ENCODE measurements around the gene PAAF1.

Gene PAAF1

DNA sequence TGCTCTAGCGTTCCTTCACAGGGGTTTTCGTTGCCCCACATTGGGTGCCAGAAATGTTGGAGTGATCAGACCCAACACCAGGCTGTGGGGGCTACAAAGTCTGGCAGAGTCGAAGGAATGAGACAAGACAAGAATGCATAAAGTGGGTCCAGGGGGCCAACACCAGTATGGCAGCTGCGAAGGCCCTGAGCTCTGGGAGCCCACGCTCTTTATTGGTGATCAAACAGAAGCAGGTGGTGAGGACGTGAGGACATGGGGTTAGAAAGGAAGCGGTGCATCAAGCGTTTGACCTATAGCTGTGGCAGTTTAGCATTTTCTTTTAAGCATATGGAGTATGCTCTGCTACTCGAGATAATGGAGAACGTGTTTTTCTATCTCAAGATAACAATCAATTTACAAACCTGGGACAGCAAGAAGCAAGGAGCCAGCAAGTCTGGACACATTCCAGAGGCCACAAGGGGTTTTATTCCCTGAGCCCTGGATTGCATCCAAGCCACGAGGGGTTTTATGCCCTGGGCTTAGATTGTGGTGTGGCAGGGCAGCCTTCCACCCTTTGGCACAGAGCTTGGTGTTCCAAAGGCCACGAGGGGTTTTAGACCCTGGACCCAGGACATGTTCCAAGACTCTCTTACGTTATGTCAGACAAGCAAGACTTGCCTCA, 70.1 kb downstream of the PAAF1 start:
- no peak for FAIRE-seq

GRCh38 chr11:73949246-73949645, 72.4 kb downstream of the PAAF1 start:
- FAIRE-seq: no peak

GRCh38 chr11:73949912-73950311, 73.1 kb downstream of the PAAF1 start:
- FAIRE-seq: no peak

GRCh38 chr11:73950869-73951710, 74.3 kb downstream of the PAAF1 start, which contains the start of gene DNAJB13:
Gene DNAJB13, plus strand, starts transcription at chr11:73951026. Its CDS starts 44 bp downstream, at chr11:73951070.
- FAIRE-seq: no peak

- no peak for FAIRE-seq
These were observed 75.0 kb downstream of the PAAF1 start for GRCh38 chr11:73951797-73952196.

DNA sequence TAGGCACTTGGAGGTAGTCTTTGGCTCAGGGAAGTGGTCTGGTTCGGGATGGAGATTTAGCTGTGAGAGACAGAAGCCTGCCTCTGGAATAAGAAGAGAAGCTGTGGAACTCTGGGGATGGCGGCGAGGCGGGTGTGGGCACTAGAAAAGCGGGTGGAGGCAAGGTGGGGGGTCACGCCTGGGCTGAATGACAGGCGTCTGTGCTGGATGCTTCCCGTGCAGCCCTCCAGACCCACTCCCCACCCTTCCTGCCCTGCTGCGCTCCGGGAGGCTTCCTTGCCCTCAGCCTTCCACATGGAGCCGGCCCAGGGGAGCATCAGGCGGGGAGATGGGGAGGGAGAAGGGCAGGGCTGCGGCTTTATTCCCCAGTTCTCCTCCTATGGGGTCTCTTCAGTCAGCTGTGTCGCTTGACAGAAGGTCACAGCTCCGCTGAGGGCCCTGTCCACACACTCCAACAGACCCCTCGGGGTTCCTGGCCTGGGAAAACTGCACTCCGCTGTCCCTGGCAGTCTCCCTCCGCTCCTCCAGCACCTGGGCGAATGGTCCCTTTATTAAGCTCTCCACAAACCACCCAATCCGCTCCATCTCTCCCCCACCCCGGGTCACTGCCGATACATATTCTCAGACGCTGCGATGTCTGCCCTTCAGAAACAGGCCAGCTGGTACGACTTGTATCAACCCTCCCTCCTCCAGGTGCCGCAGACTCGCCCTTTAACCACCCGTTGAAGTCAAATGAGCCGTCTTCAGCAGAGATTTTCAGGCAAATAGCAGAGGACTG, 80.3 kb downstream of the PAAF1 start:
- FAIRE-seq: no peak

DNA sequence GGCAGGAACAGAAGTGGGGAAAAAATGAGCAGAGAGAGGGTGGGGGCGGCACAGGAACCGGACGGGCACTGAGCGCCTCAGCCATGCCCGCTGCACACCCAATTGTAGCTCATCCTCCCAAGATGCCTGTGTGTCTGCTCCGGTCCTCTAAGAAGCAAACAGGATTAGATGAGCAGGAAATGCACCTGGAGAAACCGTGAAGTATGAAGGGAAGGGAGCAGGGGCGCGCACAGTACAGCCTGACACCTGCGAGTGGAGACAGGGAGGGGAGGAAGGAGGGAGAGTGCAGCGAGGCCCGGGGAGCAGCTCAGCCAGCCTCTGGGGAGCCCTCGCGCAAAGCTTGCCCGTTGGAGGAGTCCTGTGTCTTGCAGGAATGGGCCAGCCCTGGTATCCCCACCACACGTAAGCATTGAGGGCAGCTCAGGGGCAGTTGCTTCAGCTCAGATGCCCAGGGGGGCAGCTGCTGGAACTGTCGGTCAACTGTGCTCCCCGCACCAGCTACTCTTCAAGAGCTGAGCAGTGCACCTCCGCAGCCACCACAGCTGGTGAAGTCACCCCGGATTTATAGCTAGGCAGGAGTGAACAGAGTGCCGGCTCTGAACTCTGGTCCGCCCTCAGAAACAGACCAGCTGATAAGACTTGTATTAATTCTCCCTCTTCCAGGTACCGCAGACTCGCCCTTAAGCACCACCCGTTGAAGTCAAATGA, 81.0 kb downstream of the PAAF1 start:
- FAIRE-seq: no peak

GRCh38 chr11:73958521-73959141, 81.8 kb downstream of the PAAF1 start:
- FAIRE-seq: no peak

- no peak for FAIRE-seq
These were observed 84.5 kb downstream of the PAAF1 start for GRCh38 chr11:73961321-73961720.

DNA sequence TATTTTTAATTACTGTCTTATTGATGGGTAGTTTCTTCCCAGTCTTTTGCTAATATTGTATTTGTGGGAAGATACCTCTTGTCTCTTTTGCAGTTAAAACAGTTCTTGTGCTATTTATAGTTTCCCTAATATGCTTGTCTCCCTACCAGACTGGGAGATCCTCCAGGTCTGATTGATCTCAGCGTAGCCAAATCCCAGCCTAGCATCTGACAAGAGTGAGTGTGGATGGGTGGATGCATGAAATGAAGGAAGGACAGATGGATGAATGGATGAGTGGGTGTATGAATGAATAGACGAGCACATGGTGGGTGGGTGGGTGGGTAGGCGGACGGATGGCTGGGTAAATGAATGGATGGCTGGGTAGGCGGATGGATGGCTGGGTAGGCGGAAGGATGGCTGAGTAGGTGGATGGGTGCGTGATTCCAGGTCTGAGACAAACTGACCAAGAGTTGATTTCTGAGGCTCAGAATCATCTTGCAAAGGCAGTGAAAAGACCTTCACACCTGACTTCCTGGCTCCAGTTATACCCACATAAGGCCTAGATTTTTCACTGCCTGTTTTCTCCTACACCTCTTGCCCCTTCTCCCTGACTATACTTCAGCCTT, 85.4 kb downstream of the PAAF1 start:
- no peak for FAIRE-seq

- FAIRE-seq: no peak
These were observed 87.1 kb downstream of the PAAF1 start for GRCh38 chr11:73963861-73964260.

GRCh38 chr11:73965076-73965763, 88.4 kb downstream of the PAAF1 start:
- no peak for FAIRE-seq

DNA sequence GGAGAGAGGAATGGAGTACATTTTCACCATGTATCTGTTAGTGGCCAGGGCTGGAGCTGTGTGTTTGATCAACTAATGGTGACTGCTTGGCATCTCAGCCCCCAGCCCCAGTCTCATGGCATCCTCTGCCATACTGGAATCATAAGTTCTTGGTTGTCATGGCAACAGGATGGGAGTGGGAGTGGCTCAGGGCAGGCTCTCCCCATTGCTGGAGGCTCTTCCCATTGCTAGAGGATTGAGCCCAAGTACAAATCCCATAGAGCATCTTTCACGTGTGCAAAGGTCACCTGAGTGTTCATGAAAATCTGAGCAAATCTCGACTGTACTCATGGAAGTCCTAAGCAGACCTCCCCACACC, 88.9 kb downstream of the PAAF1 start:
- no peak for FAIRE-seq

- FAIRE-seq: no peak
These were observed 91.7 kb downstream of the PAAF1 start for GRCh38 chr11:73968356-73968966.

GRCh38 chr11:73969091-73969490, 92.3 kb downstream of the PAAF1 start:
- no peak for FAIRE-seq

DNA sequence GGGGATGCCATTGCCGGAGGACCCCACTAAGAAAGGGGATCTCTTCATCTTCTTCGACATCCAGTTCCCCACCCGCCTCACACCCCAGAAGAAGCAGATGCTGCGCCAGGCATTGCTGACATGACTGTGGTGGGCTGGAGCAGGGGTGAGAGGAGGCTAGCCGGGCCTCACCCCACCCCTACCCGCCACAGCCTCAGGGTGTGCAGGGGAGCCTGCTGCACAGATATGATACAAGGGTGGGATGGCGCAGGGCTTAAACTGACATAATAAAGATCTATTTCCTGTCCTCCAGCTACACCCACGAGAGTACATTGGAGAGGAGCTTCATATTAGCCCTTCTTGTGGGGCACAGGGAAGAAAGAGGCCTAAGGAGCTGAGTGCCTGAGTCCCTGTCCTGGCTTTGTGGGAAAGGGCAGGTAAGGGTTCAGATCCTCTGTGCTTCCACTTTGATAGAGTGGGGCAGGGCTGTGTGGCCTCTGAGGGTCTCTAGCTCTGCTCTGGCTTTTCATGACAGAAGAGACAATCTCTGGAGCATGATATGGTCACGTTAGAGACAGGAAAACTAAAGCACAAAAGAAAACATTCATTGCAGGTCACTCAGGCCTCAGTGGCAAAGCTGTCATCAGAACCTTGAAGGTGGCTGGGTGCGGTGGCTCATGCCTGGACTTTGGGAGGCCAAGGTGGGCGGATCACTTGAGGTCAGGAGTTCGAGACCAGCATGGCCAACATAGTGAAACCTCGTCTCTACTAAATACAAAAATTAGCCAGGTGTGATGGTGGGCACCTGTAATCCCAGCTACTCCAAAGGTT, 93.4 kb downstream of the PAAF1 start:
- no peak for FAIRE-seq

DNA sequence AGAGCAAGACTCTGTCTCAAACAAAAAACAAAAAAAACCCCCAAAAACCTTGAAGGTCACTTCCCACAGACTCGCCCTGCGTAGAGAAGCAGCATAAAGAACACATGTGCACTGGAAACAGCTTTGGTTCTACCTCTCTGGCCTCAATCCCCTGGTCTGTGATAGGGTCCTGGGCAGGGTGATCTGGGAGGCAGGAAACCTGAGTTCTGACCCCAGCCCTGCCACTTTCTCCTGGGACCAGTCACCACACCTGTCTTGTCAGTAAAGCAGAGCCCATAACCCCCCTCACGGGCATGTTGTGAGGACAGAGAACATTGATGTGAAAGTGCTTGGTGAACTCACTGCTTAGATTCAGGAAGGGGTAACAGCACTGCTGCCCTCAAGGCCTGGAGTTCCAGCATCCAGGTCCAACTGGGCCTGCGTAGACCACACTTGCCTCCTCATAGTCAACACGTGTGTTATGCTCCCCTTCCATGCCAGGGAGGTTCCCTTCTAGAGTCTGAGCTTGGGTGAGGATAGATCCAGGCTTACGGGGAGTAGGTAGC, 94.4 kb downstream of the PAAF1 start:
- no peak for FAIRE-seq

- FAIRE-seq: no peak
These were observed 95.4 kb downstream of the PAAF1 start for GRCh38 chr11:73972187-73972586.

DNA sequence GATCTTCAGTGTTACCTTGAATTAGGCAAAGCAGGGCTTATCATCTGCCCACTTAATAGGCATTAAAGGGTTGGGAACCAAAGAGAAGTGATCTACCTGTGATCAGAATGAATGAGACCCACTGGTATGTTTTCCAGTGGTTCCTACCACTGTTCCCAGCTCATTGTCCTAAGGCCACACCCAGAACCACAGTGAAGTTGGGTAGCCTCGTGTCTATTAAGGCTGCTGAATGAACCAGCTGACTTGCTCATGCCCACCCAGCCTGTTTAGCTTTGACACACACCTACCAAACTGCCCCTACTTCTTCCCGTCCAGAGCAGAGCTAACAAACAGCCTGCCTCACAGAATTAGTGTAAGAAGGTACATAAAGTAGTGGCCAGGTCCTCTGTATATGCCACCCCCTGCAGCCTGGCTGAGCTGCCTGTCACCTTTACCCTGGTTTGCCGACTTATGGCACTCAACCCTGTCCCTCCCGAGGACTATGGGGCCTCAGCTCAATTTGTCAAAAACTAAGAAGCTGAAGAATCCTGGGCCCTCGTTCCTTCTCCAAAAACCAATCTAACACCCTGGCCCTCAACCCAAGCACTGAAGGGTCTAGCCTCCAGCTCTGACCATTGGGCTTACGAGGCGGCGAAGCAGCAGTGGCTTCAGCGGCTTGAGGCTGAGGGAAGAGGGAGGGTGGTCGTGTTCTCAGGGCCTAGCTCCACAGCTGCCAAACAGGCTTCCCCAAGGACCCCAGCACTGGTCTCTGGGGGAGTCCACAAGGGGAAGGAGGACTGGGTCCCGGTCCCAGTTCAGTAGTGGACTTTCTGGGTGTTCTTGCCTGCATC, 96.0 kb downstream of the PAAF1 start:
- no peak for FAIRE-seq
